Measurements from ENCODE around the gene NMBR.

Gene NMBR

DNA sequence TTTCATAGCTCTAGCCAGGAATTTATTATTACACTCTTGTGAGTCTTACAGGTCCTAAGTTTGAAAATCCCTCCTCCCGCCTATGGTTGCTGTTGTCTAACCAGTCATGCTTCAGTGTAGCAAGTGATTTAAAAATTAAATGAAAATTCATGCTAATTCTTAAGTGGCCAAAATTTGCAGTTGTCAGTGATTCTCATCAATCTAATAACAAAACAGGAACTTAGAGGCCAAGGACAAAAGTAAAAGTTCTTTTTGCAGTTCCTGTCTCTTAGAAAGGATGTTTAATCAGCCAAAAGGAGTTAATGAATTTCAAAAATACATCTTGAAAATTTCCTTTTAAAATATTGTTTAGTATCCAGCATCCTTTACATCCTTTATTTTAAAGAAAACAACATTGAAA is 36.4 kb upstream of the NMBR start:
- Histone ChIP-seq H3K27ac (no peak overlapping the region), H3K9me3 (replicated peaks in 1 of 11) (peaks cover 0 to 5% (median under 1%) of the 10 kb centered on the region in 11 experiments; a peak in 13 of 22 replicates), H3K4me2 (peak overlapping the region in 2 of 11 experiments; percentile 5 to 27; a peak in 2 of 22 replicates), H3K9ac (no peak overlapping the region), H3K4me1 (peaks cover 0 to 15% (median 0%) of the 10 kb centered on the region in 10 experiments; a peak in 3 of 20 replicates), H3K36me3 (peaks cover 11 to 62% (median 25%) of the 10 kb centered on the region in 11 experiments; a peak in 20 of 22 replicates), H3K27me3 (no peaks in the 10 kb centered on the region), H4K20me1 (peaks cover 0 to 27% (median 0%) of the 10 kb centered on the region in 11 experiments; a peak in 3 of 22 replicates), H3K4me3 (no peak overlapping the region)
- no peak for TF ChIP-seq Cebpa-rat (IDR thresholded peaks at IDR 0.05)

DNA sequence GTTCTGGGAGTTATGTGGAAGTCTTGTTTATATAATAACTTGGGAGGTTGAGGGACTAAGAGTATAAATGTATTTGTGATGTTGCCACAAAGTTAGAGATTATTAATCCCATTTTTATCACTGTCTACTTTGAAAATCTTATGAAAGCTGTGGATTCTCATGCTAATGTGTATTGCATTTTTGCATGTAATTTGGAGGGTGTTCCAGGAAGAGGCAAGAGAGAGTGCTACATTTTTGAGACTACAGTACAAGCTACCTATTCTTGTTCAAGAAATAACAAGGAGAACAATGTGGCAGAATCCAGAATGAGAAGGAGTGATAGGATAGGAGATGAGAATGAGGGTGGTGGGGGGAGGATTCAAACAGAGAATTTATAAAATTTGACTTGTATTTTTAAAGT is 35.1 kb upstream of the NMBR start:
- H3K36me3 ChIP-seq, result peaks cover 25 to 62% (median 34%) of the 10 kb centered on the region in 11 experiments
- H3K27me3 ChIP-seq, result no peaks in the 10 kb centered on the region
- H3K4me3 ChIP-seq, result no peak overlapping the region
- H3K9me3 ChIP-seq (replicated peaks in 1 of 11), result peaks cover 13 to 19% (median 14%) of the 10 kb centered on the region in 11 experiments
- H3K4me1 ChIP-seq, result peaks cover 0 to 15% (median 0%) of the 10 kb centered on the region in 10 experiments; a peak in 3 of 20 replicates
- no peak overlapping the region for H3K9ac ChIP-seq
- H3K4me2 ChIP-seq, result no peak overlapping the region
- TF ChIP-seq Cebpa-rat (IDR thresholded peaks at IDR 0.05), result no peak
- H3K27ac ChIP-seq, result no peak overlapping the region
- H4K20me1 ChIP-seq, result peaks cover 0 to 27% (median 0%) of the 10 kb centered on the region in 11 experiments; a peak in 2 of 22 replicates

DNA sequence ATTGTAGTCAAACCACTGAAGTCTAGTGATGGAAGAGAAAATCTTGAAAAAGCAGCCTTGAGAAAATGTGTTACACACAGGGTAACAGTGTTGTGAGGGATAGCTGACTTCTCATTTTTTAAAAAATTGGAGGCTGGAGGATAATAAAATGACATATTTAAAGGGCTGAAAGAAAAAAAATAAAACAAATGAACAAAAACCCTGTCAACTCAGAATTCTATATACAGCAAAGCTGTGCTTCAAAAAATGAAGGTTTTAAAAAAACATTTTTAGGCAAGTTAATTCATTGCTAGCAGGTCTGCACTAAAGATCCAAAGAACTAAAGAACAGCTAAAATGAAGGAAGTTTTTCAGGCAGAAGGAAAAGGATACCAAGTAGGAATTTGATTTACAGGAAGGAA is 31.2 kb upstream of the NMBR start:
- Histone ChIP-seq H3K27me3 (no peaks in the 10 kb centered on the region), H3K36me3 (peaks cover 55 to 87% (median 68%) of the 10 kb centered on the region in 11 experiments), H3K27ac (no peak overlapping the region), H4K20me1 (peaks cover 0 to 18% (median 0%) of the 10 kb centered on the region in 11 experiments; a peak in 7 of 22 replicates), H3K4me2 (no peak overlapping the region), H3K4me3 (no peak overlapping the region), H3K4me1 (peaks cover 0 to 6% (median 0%) of the 10 kb centered on the region in 10 experiments; a peak in 3 of 20 replicates), H3K9ac (no peak overlapping the region), H3K9me3 (replicated peaks in 1 of 11) (peaks cover 18 to 27% (median 22%) of the 10 kb centered on the region in 11 experiments)
- no peak for TF ChIP-seq Cebpa-rat (IDR thresholded peaks at IDR 0.05)

DNA sequence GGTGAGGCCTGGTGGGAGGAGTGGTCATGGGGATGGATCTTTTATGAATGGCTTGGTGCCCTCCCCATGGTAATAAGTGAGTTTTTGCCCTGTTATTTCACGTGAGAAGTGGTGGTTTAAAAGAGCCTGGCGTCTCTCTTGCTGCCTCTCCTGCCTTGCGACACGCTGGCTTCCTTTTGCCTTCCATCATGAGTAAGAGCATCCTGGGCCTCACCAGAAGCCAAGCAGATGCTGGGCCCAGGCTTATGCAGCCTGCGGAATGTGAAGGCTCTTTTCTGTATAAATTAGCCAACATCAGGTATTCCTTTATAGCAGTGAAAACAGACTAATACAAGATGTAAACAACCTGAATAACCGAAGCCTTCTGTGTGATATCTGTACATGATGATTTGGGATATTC is 27.8 kb upstream of the NMBR start:
- Histone ChIP-seq H3K4me2 (no peak overlapping the region), H3K9ac (no peak overlapping the region), H4K20me1 (peaks cover 0 to 6% (median 0%) of the 10 kb centered on the region in 11 experiments; a peak in 6 of 22 replicates), H3K9me3 (replicated peaks in 1 of 11) (peaks cover 18 to 27% (median 22%) of the 10 kb centered on the region in 11 experiments), H3K4me3 (no peak overlapping the region), H3K27me3 (no peaks in the 10 kb centered on the region), H3K36me3 (peaks cover 80 to 98% (median 93%) of the 10 kb centered on the region in 11 experiments), H3K27ac (no peak overlapping the region), H3K4me1 (no peaks in the 10 kb centered on the region)
- TF ChIP-seq Cebpa-rat (IDR thresholded peaks at IDR 0.05), result no peak

DNA sequence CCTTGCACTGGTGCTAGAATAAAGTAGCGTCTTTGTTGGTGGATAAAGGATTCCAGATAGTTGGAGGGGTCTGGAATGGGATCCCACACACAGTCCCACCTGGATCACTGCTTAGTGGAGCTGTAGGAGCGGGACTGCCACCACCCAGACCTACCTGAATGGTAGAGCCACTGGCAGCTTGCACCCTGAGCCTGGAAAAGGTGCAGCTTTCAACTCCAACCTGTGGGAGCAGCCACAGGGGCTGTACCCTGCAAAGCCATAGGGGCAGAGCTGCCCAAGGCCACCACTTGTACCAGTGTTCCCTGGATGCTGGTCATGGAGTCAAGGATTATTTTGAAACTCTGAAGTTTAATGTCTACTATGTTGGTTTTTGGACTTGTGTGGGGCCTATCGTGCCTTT is 27.1 kb upstream of the NMBR start:
- no peak for TF ChIP-seq Cebpa-rat (IDR thresholded peaks at IDR 0.05)
- peaks cover 18 to 27% (median 22%) of the 10 kb centered on the region in 11 experiments for H3K9me3 ChIP-seq (replicated peaks in 1 of 11)
- no peak overlapping the region for H3K4me2 ChIP-seq
- peaks cover 78 to 98% (median 93%) of the 10 kb centered on the region in 11 experiments for H3K36me3 ChIP-seq
- H3K9ac ChIP-seq, result no peak overlapping the region
- no peak overlapping the region for H3K4me3 ChIP-seq
- H3K27ac ChIP-seq, result no peak overlapping the region
- no peaks in the 10 kb centered on the region for H3K27me3 ChIP-seq
- H3K4me1 ChIP-seq, result no peaks in the 10 kb centered on the region
- peaks cover 0 to 5% (median 0%) of the 10 kb centered on the region in 11 experiments; a peak in 5 of 22 replicates for H4K20me1 ChIP-seq

DNA sequence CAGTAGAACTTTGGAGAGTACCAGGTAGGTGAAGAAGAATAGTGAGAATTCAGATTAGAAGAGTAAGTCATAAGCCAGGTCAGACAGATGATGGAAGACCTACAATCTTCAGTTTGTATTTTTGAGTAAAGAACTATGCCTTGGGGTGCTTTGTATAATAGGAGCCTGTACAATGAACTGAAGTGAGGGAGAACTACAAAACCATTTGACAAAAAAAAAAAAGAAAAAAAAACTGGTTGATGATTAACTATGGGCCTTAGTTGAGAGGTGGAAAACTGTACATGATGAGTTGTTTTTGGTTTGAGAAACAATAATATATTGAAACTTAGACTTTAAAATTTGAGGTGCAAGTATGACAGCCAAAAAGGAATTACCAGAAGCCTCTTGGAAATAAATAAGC is 25.8 kb upstream of the NMBR start:
- Histone ChIP-seq H3K36me3 (peaks cover 78 to 99% (median 94%) of the 10 kb centered on the region in 11 experiments), H3K27me3 (no peaks in the 10 kb centered on the region), H3K27ac (no peak overlapping the region), H3K4me2 (no peak overlapping the region), H3K4me3 (no peak overlapping the region), H3K9ac (no peak overlapping the region), H4K20me1 (peaks cover 0 to 8% (median under 1%) of the 10 kb centered on the region in 11 experiments; a peak in 8 of 22 replicates), H3K9me3 (replicated peaks in 1 of 11) (peaks cover 12 to 19% (median 16%) of the 10 kb centered on the region in 11 experiments), H3K4me1 (no peaks in the 10 kb centered on the region)
- no peak for TF ChIP-seq Cebpa-rat (IDR thresholded peaks at IDR 0.05)

DNA sequence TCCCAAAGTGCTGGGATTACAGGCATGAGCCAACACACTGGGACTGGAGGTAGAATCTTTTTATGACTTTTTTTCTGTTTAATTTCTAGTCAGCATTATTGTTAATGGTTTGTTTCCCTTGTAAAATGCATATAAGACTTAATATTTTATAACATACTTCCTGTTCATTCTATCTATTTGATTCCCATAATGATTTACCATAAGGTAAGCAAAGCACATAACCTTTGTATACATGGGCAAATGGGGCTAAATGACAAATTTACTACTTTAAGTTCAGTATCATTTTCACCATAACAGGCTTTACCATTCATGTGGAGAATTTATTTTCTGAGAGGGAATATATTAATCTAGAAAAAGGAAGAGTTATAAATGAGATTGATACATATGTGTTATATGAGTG is 24.4 kb upstream of the NMBR start:
- Histone ChIP-seq H4K20me1 (peaks cover 7 to 22% (median 12%) of the 10 kb centered on the region in 11 experiments; a peak in 19 of 22 replicates), H3K9ac (no peak overlapping the region), H3K9me3 (replicated peaks in 1 of 11) (peaks cover 0 to 5% (median 2%) of the 10 kb centered on the region in 11 experiments; a peak in 7 of 22 replicates), H3K36me3 (peaks cover 78 to 99% (median 94%) of the 10 kb centered on the region in 11 experiments), H3K27ac (no peak overlapping the region), H3K4me3 (no peak overlapping the region), H3K4me1 (no peaks in the 10 kb centered on the region), H3K4me2 (no peak overlapping the region), H3K27me3 (no peaks in the 10 kb centered on the region)
- no peak for TF ChIP-seq Cebpa-rat (IDR thresholded peaks at IDR 0.05)

DNA sequence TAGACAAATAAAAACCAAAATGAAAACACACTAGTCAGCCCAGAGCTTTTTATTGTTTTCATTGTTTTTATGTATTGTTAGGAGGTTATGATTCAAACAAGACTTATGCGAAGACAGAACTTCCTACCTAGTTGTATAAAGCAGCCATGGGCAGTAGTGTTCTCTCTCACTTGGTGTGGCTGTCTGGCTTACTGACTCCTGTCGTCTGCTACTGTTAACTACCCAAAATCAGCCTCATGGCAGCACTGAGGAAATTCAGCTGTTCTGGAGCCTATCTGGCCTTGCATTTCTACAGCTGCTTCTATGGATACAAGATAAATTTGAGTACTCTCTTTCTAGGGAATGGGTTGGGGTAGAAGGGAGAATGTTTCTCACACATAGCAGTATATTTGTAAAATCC is 20.6 kb upstream of the NMBR start:
- Histone ChIP-seq H3K4me3 (no peak overlapping the region), H3K9ac (no peak overlapping the region), H3K27ac (no peak overlapping the region), H3K27me3 (no peaks in the 10 kb centered on the region), H3K4me1 (no peaks in the 10 kb centered on the region), H3K9me3 (replicated peaks in 1 of 11) (no peaks in the 10 kb centered on the region), H4K20me1 (peaks cover 30 to 60% (median 49%) of the 10 kb centered on the region in 11 experiments; a peak in 21 of 22 replicates), H3K36me3 (peaks cover 49 to 71% (median 64%) of the 10 kb centered on the region in 11 experiments), H3K4me2 (no peak overlapping the region)
- TF ChIP-seq Cebpa-rat (IDR thresholded peaks at IDR 0.05), result no peak

DNA sequence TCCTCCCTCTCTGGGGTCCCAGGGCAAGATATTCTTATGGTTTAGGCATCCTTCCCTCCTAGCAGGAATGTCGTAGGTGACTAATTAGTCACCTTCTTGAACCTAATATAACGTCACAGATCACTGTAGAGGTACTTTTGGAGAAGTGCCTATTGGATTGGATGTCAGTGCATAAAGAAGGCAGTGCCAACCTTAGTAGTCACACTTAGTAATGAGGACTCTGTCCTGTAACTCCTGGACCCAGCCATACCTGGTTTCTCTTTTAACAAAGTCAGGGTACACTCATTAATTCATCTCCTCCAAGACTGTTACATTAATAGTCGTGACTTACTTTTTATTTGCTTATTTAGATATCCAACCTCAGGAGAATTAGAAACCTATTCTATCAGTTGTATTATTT is 20.1 kb upstream of the NMBR start:
- H3K27ac ChIP-seq, result no peak overlapping the region
- H3K4me1 ChIP-seq, result no peaks in the 10 kb centered on the region
- H4K20me1 ChIP-seq, result peaks cover 34 to 61% (median 53%) of the 10 kb centered on the region in 11 experiments; a peak in 21 of 22 replicates
- H3K9me3 ChIP-seq (replicated peaks in 1 of 11), result no peaks in the 10 kb centered on the region
- TF ChIP-seq Cebpa-rat (IDR thresholded peaks at IDR 0.05), result no peak
- H3K4me3 ChIP-seq, result no peak overlapping the region
- H3K27me3 ChIP-seq, result no peaks in the 10 kb centered on the region
- peaks cover 45 to 67% (median 60%) of the 10 kb centered on the region in 11 experiments for H3K36me3 ChIP-seq
- H3K4me2 ChIP-seq, result no peak overlapping the region
- no peak overlapping the region for H3K9ac ChIP-seq

DNA sequence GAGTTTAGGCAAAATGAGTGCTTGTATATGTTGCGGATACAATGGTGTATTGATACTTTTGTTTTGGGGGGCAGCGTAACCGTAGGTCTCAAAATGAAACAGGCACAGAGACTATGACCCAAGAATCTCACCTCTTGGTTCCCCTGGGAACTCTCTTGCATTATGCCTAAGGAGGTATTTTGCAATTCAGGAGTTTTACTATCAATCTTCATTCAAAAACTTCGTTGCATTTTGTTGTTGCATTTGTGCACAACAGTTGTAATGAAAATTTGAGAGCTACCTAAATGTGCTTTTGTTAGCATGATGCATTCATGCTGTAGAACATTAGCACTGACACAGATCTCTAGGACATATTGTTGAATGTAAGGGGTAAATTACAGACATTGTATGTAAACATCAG is 18.3 kb upstream of the NMBR start:
- no peak overlapping the region for H3K4me2 ChIP-seq
- peaks cover 28 to 56% (median 44%) of the 10 kb centered on the region in 11 experiments for H3K36me3 ChIP-seq
- H3K27ac ChIP-seq, result no peak overlapping the region
- H4K20me1 ChIP-seq, result peaks cover 38 to 79% (median 69%) of the 10 kb centered on the region in 11 experiments; a peak in 21 of 22 replicates
- no peak overlapping the region for H3K4me3 ChIP-seq
- no peak for TF ChIP-seq Cebpa-rat (IDR thresholded peaks at IDR 0.05)
- no peaks in the 10 kb centered on the region for H3K4me1 ChIP-seq
- no peak overlapping the region for H3K9ac ChIP-seq
- no peaks in the 10 kb centered on the region for H3K9me3 ChIP-seq (replicated peaks in 1 of 11)
- no peaks in the 10 kb centered on the region for H3K27me3 ChIP-seq

Data from BLaER1 treated with 17β-estradiol and CSF1 and Interleukin-3, amounts not matched to agents 10 nM and 100 nM (cell line).